KOPT-K1 (cell line): ENCODE results near the gene FOXL3.

Experiments
- H3K27ac ChIP-seq: fragments of 200-600 bp; sonication (generic); 2 replicates; pipeline ENCODE4 v1.5.1; 2016; ENCODE audit warnings: antibody characterized with exemption, mild to moderate bottlenecking, low read depth, low read length; ENCODE audit not compliant: poor library complexity, severe bottlenecking
- H3K36me3 ChIP-seq: fragments of 200-600 bp; sonication (generic); 2 replicates; pipeline ENCODE4 v1.5.1; 2017; ENCODE audit warnings: antibody characterized with exemption, mild to moderate bottlenecking, low read length, moderate library complexity; ENCODE audit not compliant: insufficient read depth
- H3K9me3 ChIP-seq: fragments of 200-600 bp; sonication (generic); 2 replicates; pipeline ENCODE4 v1.5.1; 2017; ENCODE audit warnings: antibody characterized with exemption, low read length, mild to moderate bottlenecking; ENCODE audit not compliant: insufficient read depth, poor library complexity, severe bottlenecking

The FOXL3 gene

DNA sequence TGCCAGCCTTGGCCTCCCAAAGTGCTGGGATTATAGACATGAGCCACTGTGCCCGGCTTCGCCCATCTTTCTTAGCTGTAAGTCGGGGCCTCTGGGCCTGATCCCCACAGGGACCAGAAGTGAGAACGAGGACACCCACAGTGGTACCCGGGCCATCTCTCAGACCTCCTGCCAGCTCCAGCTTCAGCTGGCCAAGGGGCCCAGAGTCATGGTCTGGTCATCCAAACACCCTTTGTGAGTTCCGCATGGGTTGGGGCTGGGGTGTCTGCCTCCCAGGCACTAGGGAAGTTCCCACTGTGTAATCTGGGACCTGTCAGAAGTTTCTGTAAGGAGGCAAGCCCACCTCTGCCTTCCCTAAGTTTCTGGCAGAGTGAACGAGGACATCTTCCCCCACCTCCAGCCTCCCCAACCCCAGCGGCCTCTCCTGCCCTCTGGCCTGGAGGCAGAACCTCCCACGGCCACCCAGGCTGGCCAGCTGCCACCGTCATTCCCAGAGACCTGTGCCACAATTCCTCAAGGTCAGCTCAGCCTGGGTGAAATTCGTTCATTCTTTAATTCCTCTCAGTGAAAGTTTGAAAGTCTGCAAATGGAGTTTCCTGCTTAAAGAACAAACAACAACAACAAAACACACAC lies 19.5 kb upstream of the FOXL3 start:
- no peaks in the 10 kb centered on the region for H3K36me3 ChIP-seq
- H3K9me3 ChIP-seq = peaks cover 22% of the 10 kb centered on the region
- H3K27ac ChIP-seq = no peak overlapping the region

DNA sequence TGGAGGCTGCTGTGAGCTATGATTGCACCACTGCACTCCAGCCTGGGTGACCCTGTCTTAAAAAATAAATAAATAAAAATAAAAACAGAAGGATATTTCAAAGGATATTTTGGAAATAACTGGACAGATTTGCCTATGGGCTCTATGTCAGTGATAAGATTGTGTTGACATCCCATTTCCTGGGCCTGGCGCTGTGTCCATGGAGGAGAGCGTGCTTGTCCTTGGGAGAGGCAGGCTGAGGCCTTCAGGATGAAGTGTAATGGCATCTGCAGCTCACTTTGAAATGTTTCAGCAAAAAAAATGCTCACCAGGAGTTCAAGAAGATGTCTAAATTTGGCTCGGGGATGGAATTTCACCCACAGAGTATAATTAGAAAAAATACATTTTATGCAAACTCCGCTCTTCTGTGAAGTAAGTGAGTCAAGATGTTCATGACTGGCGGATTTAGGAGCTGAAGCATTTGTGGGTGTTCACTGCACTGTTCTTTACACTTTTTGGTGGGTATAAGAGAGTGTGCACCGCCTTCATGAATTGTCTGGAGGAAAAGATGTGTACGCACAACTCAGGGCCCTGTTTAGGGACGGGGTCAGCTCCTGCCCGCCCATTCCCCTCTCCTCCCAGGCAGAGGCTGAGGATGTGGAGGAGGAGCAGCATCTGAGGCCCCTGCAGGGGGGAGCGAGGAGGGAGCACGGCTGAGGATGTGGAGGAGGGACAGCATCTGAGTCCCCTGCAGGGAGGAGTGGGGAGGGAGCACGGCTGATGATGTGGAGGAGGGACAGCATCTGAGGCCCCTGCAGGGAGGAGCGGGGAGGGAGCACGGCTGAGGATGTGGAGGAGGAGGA lies 18.5 kb upstream of the FOXL3 start:
- Histone ChIP-seq H3K27ac (no peak overlapping the region), H3K9me3 (peaks cover 32% of the 10 kb centered on the region), H3K36me3 (no peaks in the 10 kb centered on the region)

- no peaks in the 10 kb centered on the region for H3K36me3 ChIP-seq
- H3K27ac ChIP-seq = no peak overlapping the region
- H3K9me3 ChIP-seq = peaks cover 39% of the 10 kb centered on the region
Observed at GRCh38 chr7:272108-272615, 17.8 kb upstream of the FOXL3 start.

DNA sequence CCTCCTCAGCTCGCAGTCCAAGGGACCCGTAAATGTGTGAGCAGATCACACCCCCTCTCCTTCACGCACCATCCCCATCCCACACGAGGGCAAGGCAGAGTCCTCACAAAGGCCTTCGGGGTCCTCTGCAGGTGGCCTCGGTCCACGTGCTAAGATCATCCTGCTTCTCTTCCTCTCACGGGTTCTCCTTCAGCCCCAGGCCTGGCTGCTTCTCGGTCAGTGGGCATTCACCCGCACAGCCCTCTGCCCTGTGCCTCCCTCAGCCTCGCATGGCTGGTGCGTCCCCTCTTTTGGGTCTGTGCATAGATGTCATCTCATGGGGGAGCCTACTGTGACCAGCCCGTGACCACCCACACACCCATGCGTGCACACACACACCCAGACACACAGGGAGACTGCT lies 17.3 kb upstream of the FOXL3 start:
- H3K9me3 ChIP-seq = peaks cover 44% of the 10 kb centered on the region
- H3K36me3 ChIP-seq = no peaks in the 10 kb centered on the region
- H3K27ac ChIP-seq = no peak overlapping the region

- Histone ChIP-seq H3K27ac (no peak overlapping the region), H3K9me3 (peaks cover 49% of the 10 kb centered on the region), H3K36me3 (no peaks in the 10 kb centered on the region)
Observed at GRCh38 chr7:273327-273726, 16.6 kb upstream of the FOXL3 start.

GRCh38 chr7:274266-274665 lies 15.7 kb upstream of the FOXL3 start:
- H3K36me3 ChIP-seq = no peaks in the 10 kb centered on the region
- H3K9me3 ChIP-seq = peaks cover 49% of the 10 kb centered on the region
- no peak overlapping the region for H3K27ac ChIP-seq

DNA sequence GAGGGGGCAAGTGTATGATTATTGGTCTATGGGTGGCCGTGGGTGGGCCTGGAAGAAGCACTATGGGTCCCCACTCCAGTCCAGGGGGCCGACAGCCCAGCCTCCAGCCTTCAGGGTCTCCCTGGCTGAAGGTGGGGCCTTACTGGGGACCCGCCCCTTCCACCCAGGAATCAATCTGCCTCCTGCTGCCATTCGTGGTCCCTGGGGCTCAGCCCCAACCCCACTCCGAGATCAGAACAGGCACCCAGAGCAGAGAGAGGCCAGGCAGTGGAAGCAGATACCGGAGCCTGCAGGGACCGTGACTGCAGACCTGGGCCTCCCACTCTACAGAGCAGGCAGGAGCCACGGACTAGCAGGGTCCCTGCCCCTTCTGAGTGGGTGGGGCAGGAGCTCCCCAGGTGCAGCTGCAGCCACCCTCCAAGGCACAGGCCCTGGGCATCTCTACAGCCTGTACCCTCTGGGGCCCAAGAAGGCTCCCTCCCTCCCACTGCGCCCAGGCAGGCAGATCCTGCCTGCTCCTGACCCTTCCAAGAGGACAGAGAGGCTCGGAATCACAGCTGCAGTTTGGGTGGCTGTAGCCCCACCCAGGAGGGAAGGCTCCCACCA lies 13.6 kb upstream of the FOXL3 start:
- Histone ChIP-seq H3K36me3 (no peaks in the 10 kb centered on the region), H3K27ac (no peak overlapping the region), H3K9me3 (peaks cover 49% of the 10 kb centered on the region)

DNA sequence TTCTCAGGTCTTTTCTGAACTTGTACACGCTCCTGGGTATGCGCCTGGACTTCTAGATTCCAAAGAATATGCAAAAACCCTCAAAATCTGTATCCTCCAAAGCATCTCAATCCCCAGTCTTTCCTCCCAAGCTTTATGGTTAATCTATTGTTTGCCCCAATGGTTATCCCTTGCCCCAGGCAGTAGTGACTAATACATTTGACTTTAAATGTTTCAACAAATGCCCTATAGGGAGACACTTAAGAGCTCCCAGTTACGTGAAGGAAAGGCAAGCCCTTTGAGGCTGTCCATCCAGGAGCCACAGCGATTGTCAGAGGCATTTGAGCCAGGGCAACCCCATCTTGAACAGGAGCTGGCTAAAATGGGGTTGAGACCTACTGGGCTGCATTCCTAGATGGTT lies 12.7 kb upstream of the FOXL3 start:
- Histone ChIP-seq H3K36me3 (no peaks in the 10 kb centered on the region), H3K27ac (no peak overlapping the region), H3K9me3 (peaks cover 49% of the 10 kb centered on the region)

DNA sequence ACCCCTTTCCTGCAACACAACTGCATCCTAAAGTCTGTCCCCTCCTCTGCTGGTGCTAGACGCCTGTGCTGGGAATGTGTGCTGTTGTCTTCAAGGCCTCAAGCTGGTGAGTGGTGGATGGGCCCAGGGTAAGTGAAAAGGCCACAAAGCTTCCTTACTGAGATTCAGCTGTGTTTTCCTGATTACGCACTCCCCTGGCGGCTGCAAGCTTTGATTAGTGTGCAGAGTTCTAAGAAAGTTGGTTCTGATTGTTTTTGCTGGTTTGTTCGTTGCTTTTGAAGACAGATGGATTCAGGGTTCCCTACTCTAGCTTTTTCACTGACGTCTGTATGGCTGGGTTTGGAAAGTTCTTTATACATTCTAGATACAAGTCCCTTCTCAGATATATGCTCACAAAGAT lies 11.9 kb upstream of the FOXL3 start:
- Histone ChIP-seq H3K27ac (no peak overlapping the region), H3K9me3 (peaks cover 48% of the 10 kb centered on the region), H3K36me3 (no peaks in the 10 kb centered on the region)

- H3K36me3 ChIP-seq = no peaks in the 10 kb centered on the region
- peaks cover 33% of the 10 kb centered on the region for H3K9me3 ChIP-seq
- H3K27ac ChIP-seq = no peak overlapping the region
Observed at GRCh38 chr7:279821-280220, 10.1 kb upstream of the FOXL3 start.

- Histone ChIP-seq H3K9me3 (peaks cover 27% of the 10 kb centered on the region), H3K27ac (no peak overlapping the region), H3K36me3 (no peaks in the 10 kb centered on the region)
Observed at GRCh38 chr7:280461-280860, 9.5 kb upstream of the FOXL3 start.

DNA sequence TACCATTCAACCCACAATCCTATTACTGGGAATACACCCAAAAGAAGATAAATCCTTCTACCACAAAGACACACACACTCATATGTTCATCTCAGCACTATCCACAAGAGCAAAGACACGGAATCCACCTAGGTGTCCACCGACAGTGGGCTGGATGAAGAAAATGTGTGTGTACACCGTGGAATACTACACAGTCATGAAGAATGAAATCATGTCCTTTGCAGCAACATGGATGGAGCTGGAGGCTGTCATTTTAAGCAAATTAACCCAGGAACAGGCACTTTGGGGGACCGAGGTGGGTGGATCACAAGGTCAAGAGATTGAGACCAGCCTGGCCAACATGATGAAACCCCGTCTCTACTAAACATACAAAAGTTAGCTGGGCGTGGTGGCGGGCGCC lies 8.3 kb upstream of the FOXL3 start:
- Histone ChIP-seq H3K27ac (no peak overlapping the region), H3K36me3 (no peaks in the 10 kb centered on the region), H3K9me3 (peaks cover 16% of the 10 kb centered on the region)

DNA sequence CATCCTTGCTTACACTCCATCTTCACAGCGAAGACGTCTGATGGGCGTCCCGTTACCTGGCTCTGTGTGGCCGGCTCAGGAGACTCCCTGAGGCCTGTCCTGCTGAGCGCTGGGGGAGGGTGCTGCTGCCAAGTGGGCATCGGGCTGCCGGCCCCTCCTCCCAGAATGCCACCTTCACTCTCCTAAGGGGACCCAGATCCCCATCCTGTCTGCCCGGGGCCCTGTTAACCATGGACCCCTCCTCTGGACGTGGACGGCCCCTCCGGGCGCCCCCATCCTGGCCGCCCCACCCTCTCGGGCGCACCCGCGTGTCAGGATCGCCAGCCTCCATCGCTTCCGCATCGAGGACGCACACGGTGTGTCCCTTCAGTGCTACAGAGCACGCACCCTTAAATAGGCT lies 7.3 kb upstream of the FOXL3 start:
- H3K36me3 ChIP-seq = no peaks in the 10 kb centered on the region
- peaks cover 6% of the 10 kb centered on the region for H3K9me3 ChIP-seq
- H3K27ac ChIP-seq = no peak overlapping the region

GRCh38 chr7:284762-285722 lies 4.9 kb upstream of the FOXL3 start:
- no peaks in the 10 kb centered on the region for H3K36me3 ChIP-seq
- H3K9me3 ChIP-seq = no peaks in the 10 kb centered on the region
- no peak overlapping the region for H3K27ac ChIP-seq
